Adrenal gland (tissue), 12 donors: ENCODE data around the gene HBG2. TPM values are rescaled to one million over a fixed set of nuclear protein-coding genes. Genes with fewer than 3 reads are reported as not detected.

Experiments used
- DNase-seq, 7 donors: peaks; one replicate each; pipeline ENCODE4 v3.0.0-alpha.2; 2019 to 2020
- H3K27ac ChIP-seq, 5 donors: fragments of 200-600 bp; sonication (generic) in 4 of 5; 1 replicate in 3 of 5; 2 replicates in 2 of 5; pipeline versions ENCODE4 v1.5.1 to v1.8.0; 2016 to 2020; ENCODE audit warnings: mild to moderate bottlenecking in 1 of 5
- H3K27me3 ChIP-seq: fragments of 200-600 bp; 2 replicates; pipeline ENCODE4 v1.8.0; 2021
- H3K36me3 ChIP-seq, 2 donors: fragments of 200-600 bp; replicated peaks in 1 of 2; 1 replicate in 1 of 2; 2 replicates in 1 of 2; pipeline versions ENCODE4 v1.5.1 to v1.8.0; 2018 to 2022
- H3K4me1 ChIP-seq, 2 donors: fragments of 200-600 bp; replicated peaks in 1 of 2; 1 replicate in 1 of 2; 2 replicates in 1 of 2; pipeline versions ENCODE4 v1.5.1 to v1.8.0; 2018 to 2021
- H3K4me3 ChIP-seq, 4 donors: fragments of 200-600 bp; sonication (generic) in 3 of 4; one replicate each; pipeline ENCODE4 v1.5.1; 2016 to 2018
- H3K9me3 ChIP-seq, 3 donors: fragments of 200-600 bp; sonication (generic) in 1 of 3; replicated peaks in 1 of 3; 1 replicate in 2 of 3; 2 replicates in 1 of 3; pipeline versions ENCODE4 v1.5.1 to v1.8.0; 2016 to 2021
- POLR2A ChIP-seq, 2 donors: fragments of 450-650 bp; IDR thresholded peaks; one replicate each; pipeline ENCODE4 v1.6.1; 2017; ENCODE audit warnings: antibody characterized with exemption in 2 of 2, mild to moderate bottlenecking in 2 of 2, moderate library complexity in 1 of 2
- WGBS, 4 donors: extraction: QIAGEN DNeasy Blood & Tissue Kit in 2 of 4; methylation state at CpG; one replicate each; pipeline versions ENCODE4 v1.1.5 to v1.1.7; 2013 to 2017; 5-methylcytosine and 5-hydroxymethylcytosine counted together
- intact Hi-C, 2 donors: fragments of 100-400 bp; cut with DNase I; formaldehyde crosslinking; loops; one replicate each; pipeline versions ENCODE4 v1.14.1 to v1.15.0; 2022 to 2023
- polyA plus RNA-seq, 3 donors: library from polyadenylated mRNA; stranded (reverse); fragments of 200-250 nt in 2 of 3; fragments of 350-450 nt in 1 of 3; fragmentation: Illumina TruSeq in 1 of 3; extraction: RNeasy Lipid Tissue Mini Kit (QIAGEN cat#74804) in 1 of 3; gene quantifications; one replicate each; pipeline ENCODE4 v1.2.3, GENCODE V29; 2013 to 2014
- total RNA-seq, 9 donors: library from RNA; depleted of rRNA in 4 of 9; stranded (reverse); fragments of >200 nt in 4 of 9; fragments of 120-200 nt in 1 of 9; fragmentation: NEBNext Ultra II Directional in 1 of 9; extraction: Animal tissue kit (Norgen Biotek cat#: 25700) in 1 of 9; gene quantifications; one replicate each; pipeline versions ENCODE4 v1.1.0 to v1.2.4, GENCODE V29; 2013 to 2023
- TF ChIP-seq, protein P1 (sequence below), 6 experiments: fragments of 450-650 bp in 4 of 6; fragments of 200-600 bp in 2 of 6; sonication (generic) in 1 of 6; IDR thresholded peaks; 1 replicate in 5 of 6; 2 replicates in 1 of 6; pipeline versions ENCODE4 v1.5.1 to v1.8.0; 2016 to 2021; ENCODE audit warnings: antibody characterized with exemption in 6 of 6, mild to moderate bottlenecking in 2 of 6, moderate library complexity in 1 of 6
- donor health status: healthy with polysubstance abuse.
- donor health status: Bipolar disorder and iron deficiency.
- donor health status: DM: yes; HTN: yes; CAD: no.
- donor health status: DM: no; HTN: no; CAD: no.
- donor health status: DM: no; HTN: no; CAD: no.
- donor health status: DM: yes; HTN: yes; CAD: no.

Gene HBG2
- total and polyA plus RNA-seq, 12 donors = 0.51 to 9,973 (median 10.0) TPM; not detected in 7

DNA sequence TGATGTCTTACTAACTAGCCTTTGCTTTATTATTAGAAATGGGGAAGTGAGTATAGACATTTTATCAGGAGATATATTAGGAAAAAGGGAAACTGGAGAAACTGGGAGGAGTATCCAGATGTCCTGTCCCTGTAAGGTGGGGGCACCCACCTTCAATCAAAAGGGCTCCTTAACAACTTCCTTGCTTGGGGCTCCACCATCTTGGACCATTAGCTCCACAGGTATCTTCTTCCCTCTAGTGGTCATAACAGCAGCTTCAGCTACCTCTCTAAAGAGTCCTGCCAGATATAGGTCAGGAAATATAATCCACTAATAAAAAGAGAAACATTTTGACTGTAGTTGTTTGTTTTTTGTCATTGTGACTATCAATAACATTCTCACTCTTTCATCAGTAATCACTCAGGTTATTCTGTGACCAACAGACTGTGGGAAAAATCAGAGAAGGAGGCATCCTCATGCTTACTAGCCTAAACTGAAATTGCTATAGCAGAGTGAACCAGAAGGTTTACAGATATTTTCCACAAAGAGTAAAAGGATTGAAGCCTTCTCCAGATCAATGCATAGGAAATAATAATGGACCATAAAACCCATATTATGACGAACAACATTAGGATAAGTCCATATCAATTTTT, 36.7 kb upstream of the HBG2 start:
- Histone ChIP-seq H3K9me3 (no peaks in the 10 kb centered on the region), H3K4me1 (no peaks in the 10 kb centered on the region), H3K36me3 (no peaks in the 10 kb centered on the region), H3K27ac (no peak overlapping the region), H3K27me3 (no peaks in the 10 kb centered on the region), H3K4me3 (no peak overlapping the region)
- WGBS, 4 donors = 75 to 83% (median 82%) methylated on average over 1 of the region's 1 CpG
- TF ChIP-seq, protein P1, sequence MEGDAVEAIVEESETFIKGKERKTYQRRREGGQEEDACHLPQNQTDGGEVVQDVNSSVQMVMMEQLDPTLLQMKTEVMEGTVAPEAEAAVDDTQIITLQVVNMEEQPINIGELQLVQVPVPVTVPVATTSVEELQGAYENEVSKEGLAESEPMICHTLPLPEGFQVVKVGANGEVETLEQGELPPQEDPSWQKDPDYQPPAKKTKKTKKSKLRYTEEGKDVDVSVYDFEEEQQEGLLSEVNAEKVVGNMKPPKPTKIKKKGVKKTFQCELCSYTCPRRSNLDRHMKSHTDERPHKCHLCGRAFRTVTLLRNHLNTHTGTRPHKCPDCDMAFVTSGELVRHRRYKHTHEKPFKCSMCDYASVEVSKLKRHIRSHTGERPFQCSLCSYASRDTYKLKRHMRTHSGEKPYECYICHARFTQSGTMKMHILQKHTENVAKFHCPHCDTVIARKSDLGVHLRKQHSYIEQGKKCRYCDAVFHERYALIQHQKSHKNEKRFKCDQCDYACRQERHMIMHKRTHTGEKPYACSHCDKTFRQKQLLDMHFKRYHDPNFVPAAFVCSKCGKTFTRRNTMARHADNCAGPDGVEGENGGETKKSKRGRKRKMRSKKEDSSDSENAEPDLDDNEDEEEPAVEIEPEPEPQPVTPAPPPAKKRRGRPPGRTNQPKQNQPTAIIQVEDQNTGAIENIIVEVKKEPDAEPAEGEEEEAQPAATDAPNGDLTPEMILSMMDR (IDR thresholded peaks at IDR 0.05) = peak; percentile 37 to 55 (median 50)
- no peak for TF ChIP-seq POLR2A (IDR thresholded peaks at IDR 0.05)
- DNase-seq = peak in 1 of 7 donors; percentile 13
- intact Hi-C loops = no loop called here

DNA sequence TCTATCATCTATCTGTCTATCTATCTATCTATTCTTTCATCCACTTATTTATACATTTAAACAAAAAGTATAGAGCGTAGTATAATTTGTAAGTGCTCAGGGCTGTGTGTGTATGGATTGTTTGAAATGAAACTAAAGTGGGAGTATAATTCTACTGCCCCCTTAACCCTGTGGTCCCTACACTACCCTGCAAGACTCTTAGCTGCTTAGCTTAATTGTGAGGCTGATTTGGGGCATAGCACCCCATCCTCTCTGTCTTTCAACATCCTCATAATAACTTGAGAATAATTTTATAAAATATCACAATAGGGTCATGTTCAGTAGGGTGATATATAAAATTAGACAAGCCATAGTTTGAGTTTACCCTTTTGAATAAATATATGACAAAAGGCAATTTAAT, 35.5 kb upstream of the HBG2 start:
- no peaks in the 10 kb centered on the region for H3K27me3 ChIP-seq
- H3K4me3 ChIP-seq = no peak overlapping the region
- H3K4me1 ChIP-seq = no peaks in the 10 kb centered on the region
- 81 to 94% (median 91%) methylated on average over 1 of the region's 1 CpG for WGBS, 4 donors
- no peaks in the 10 kb centered on the region for H3K9me3 ChIP-seq
- intact Hi-C loops = no loop called here
- TF ChIP-seq, protein P1 (IDR thresholded peaks at IDR 0.05) = no peak
- no peak for DNase-seq
- H3K27ac ChIP-seq = no peak overlapping the region
- H3K36me3 ChIP-seq = no peaks in the 10 kb centered on the region

DNA sequence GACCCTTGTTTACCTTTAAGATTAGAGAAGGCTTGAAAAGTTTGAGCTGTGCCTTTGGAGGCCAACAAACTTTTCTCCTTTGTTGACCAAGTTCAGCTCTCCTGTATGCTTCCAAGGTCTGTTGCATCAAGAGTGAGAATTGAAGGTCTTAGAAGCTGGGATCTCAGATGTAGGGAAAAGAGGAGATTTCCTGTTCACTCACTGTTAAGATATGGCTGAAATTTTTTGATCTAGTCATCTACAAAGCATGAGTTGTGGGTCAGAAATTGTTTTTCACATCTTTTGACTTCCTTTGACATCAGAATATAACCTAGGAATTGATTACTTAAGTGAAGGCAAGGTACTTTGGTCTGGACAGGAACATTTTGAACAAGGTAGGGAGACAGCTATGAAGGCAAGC, 35.1 kb upstream of the HBG2 start:
- no peak for TF ChIP-seq POLR2A (IDR thresholded peaks at IDR 0.05)
- TF ChIP-seq, protein P1 (IDR thresholded peaks at IDR 0.05) = no peak

DNA sequence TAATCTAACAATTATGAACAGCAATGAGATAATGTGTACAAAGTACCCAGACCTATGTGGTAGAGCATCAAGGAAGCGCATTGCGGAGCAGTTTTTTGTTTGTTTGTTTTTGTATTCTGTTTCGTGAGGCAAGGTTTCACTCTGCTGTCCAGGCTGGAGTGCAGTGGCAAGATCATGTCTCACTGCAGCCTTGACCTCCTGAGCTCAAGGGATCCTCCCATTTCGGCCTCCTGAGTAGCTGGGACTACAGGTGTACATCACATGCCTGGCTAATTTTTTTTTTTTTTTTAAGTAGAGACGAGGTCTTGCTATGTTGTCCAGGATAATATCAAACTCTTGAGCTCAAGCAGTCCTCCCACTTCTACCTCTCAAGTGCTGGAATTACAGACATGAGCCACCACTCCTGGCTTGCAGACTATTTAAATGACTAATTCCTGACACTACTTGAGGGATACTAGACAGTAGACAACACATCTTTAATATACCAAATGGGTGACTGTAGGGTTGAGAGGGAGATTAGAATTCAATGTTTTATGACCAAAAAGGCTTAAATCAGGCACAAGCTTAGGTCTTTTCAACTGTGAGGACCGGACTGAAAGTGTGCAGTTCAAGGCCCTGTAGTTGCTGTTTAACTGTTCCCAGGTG, 34.4 kb upstream of the HBG2 start:
- H3K4me3 ChIP-seq = no peak overlapping the region
- no peaks in the 10 kb centered on the region for H3K36me3 ChIP-seq
- no peaks in the 10 kb centered on the region for H3K9me3 ChIP-seq
- no peaks in the 10 kb centered on the region for H3K27me3 ChIP-seq
- WGBS, 4 donors = 78 to 85% (median 83%) methylated on average over 6 of the region's 6 CpGs
- no peak overlapping the region for H3K27ac ChIP-seq
- DNase-seq = no peak
- TF ChIP-seq, protein P1 (IDR thresholded peaks at IDR 0.05) = no peak
- no peak for TF ChIP-seq POLR2A (IDR thresholded peaks at IDR 0.05)
- intact Hi-C loops = no loop called here
- H3K4me1 ChIP-seq = no peaks in the 10 kb centered on the region

More for the DNA sequence above, 35.1 kb upstream of the HBG2 start:
- Histone ChIP-seq H3K27ac (no peak overlapping the region), H3K4me1 (no peaks in the 10 kb centered on the region), H3K9me3 (no peaks in the 10 kb centered on the region), H3K27me3 (no peaks in the 10 kb centered on the region), H3K36me3 (no peaks in the 10 kb centered on the region), H3K4me3 (no peak overlapping the region)
- DNase-seq = no peak
- intact Hi-C loops = no loop called here
